ENCODE results near the gene CUEDC1.

CUEDC1 gene

DNA sequence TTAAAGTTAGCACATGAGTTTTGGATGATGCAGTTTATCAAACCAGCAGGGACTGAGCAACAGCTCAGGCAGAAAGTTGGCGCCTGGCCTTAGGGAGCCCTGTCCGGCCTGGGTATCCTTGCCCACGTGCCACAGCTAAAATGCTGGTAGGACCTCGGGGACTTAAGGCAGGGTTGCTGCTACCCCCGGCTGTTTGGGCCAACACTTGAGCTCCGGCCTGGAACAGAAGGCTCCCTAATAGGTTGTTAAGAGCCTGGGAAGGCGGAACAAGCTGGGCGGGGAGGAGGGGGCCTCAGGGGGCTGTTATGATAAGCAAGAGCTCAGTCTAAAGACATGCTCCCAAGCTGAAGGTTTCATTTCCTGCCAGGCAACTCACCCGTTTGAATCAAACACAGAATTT is 39.7 kb downstream of the CUEDC1 start:
- no peak for DNase-seq (ENCODE audit: low spot score)

DNA sequence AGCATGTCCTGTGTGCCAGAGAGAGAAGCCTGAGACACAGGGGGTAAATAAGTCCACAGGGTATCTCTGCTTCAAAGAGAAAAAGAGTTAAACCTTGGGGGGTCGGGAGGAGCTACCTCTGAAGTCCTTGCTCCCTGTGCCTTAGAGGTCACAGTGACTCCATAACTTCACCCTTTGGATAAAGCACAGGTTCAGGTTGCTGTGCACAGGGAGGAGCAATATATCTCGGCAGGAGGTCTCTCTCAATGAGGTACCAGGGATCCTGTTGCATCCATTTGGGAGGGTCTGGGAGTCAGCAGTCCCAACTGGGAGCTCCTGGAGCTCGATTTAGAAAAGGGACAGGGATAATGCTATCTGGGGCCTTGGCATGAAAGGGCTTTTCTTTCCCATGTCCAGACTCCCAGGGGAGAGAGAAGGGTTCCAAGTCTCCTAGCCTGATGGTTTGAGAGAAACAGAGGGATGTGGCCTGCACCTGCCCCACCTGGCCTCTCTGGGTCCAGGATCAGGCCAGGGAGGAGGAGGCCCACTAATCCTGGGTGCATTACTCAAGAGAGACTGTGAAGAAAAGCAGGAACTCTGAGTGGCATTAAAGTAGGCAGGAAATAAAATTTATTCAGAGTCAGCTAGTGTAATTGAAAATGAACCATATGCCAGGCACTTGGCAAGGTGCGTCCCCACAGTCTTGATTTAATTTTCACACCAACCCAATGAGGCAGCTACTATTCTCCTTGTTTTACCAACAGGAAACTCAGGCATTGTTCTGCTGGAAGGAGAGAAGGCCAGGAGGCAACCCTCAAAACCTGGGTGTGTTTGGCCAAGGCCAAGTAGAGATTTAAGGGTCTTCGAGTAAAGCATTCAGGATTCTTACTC is 40.7 kb downstream of the CUEDC1 start:
- DNase-seq (ENCODE audit: low spot score): no peak

DNA sequence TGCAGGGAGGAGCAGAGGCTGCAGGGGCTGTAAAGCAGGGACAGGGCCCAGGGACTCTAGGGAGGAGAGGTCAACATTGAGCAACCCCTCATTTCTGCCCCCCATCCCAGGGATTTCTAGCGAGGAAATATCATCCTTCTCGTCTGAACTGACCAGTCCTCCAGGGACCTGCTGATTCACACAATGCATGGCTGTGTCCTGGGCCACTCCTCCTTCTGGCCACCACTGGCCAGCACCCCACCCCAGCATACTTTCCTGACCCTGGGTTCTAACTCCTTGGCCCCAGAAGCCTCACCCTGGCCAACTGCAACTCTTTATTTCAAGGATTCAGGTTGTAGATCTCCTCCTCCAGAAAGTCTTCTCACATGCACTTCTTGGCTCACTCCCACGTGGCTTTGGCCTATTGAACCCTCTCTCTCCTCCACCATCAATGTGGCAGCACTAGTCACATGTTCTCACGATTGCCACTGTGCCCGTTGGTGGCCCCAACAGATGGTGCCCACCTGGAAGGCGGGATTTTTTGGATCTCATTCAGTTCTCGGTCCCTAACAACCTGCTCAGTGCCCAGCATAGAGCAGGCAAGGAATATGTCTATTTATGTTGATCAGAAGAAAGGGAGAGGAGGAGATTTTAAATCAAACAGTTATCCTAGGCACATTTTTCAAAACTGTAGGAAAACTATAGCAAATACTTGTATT is 41.5 kb downstream of the CUEDC1 start:
- no peak for DNase-seq (ENCODE audit: low spot score)

DNA sequence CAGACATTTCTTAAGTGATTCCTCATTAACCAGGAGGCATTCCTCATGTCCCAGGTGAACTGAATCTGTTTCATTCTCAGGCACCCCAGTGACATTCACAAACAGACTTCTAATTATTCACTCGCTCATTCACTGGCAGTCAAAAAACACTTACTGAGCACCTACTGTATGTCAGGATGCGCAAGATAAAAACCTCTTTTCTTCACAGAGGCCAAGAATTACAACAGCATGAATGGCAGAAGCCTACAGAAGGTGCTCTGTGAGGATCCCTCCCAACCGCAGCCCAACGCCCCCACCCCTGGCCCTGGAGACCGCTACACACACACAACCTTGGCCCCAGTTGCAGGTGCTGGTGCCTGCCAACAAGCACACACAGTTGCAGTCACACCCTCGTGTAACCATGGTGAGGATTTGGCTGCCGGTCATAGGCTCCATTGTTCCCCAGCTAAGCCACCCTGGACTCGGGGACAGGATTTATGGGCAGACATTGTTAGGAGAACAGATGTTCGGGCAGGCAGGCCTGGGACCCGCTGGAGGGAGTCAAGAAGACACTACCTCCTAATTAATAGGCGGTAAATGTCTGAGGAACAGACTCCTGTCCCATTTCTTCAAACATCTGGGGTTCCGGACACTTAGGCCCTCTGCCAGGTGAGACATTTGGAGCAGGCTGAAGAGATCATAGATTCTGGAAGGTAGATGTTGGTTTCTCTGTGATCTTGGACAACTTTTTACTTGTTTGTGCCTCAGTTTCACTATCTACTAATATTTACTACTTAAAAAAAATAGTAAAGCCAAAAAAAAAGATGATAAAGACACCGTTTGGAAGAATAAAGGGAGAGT is 43.2 kb downstream of the CUEDC1 start:
- no peak for DNase-seq (ENCODE audit: low spot score)

DNA sequence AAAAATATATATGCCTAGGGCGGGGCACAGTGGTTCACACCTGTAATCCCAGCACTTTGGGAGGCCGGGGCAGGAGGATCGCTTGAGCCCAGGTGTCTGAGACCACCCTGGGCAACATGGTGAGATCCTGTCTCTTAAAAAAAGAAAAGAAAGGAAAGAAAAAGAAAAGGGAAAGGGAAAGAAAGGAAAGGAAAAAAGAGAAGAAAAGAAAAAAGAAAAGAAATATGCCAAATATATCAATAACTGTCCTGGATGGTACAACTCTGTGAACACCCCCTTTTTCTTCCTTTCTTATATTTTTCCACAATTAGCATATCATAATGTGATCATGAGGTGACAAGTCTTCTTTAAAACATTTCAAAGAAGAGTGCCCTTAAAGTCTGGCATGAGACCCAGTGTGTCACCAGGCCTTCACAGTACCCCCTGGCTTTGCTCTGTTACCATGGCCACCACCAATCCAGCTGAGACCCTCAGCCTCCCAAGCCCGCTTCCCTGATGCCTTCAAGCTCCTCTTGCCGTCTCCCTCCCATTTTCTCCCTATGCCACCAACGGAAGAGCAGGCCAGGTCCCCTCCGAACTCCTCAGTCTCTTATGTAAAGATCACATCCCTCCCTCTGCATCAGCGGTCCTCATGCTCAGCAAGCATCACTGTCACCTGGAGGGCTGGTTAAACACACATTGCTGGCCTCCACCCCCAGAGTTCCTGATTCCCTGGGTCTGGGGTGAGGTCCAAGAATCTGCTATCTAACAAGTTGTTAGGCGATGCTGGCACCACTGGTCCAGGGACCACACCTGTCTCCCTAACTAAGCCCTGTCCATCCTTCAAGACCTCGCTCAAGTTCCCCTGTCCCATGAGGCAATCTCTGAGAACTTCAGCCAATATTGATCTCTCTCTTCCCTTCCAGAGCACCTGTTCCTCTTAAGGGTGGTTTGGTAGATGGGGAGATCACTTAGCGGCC is 44.5 kb downstream of the CUEDC1 start:
- no peak for DNase-seq (ENCODE audit: low spot score)

DNA sequence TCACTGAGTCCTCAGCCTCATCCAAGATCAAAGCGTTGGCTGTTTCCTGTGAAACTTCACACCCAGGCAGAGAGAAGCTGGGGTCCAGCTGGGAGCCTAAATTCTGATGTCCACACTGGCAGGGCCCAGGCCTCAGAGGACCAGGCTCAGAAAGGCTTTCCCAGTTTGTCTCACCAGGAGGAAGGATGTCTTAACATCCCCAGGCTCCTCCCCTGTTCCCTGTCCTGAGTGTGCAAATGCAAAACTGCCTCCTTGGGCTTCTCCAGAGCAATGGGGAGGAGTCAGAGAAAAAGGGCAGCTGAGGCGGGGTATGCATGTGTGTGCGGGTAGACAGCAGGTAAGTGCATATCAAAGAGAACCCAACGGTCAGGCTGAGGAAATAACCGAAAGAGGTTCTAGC is 45.7 kb downstream of the CUEDC1 start:
- no peak for DNase-seq (ENCODE audit: low spot score)

DNA sequence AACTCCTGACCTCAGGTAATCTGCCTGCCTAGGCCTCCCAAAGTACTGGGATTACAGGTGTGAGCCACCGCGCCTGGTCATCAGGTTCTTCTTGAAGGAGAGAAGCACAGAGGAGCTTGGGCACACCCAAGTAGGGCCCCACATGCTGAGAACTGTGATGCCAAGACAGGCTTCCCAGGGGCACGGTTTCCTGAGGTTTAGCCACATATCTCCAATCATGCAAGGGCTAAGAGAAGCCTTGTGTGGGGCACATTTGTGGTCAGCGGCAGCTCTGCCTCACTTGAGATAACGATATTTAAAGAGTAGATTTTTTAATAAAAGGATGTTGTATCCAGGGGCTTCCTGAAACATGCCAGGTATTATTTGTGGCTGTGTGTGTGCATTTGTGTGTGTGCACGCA is 46.9 kb downstream of the CUEDC1 start:
- no peak for DNase-seq (ENCODE audit: low spot score)

DNA sequence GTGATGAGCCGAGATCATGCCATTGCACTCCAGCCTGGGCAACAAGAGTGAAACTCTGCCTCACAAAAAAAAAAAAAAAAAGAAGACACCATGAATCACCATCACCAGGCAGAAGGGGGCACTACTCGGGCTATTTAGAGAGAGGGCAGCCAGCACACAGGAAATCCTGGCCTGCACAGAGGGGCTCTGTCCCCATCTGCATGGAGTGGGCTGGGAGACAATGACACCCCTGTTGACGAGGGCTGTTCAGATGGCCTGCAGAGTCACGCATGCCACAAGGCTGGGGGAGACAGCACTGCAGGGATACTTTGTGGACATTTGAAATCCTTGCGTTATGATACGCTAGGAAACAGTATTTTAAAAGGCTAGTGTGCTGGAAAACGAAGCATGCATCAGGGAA is 48.3 kb downstream of the CUEDC1 start:
- DNase-seq (ENCODE audit: low spot score): no peak

DNA sequence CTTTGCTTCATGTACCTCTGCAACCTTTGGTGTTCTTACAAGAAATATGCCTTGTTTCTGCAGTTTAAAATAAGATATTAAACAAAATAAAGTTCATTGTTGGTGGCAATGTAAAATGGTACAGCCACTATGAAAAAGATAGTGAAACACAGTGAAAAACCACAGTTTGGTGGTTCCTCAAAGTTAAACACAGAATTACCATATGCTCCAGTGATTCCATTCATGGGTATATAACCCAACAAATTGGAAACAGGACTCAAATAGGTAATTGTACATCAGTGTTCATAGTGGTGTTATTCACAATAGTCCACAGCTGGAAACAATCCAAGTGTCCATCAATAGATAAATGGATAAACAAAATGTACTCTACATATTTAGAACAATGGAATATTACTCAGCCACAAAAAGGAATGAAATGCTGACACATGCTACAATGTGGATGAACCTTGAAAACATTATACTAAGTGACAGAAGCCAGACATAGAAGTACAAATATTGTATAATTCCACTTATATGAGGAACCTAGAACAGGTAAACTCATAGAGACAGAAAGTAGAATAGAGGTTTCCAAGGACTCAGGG is 49.2 kb downstream of the CUEDC1 start:
- DNase-seq (ENCODE audit: low spot score): no peak

DNA sequence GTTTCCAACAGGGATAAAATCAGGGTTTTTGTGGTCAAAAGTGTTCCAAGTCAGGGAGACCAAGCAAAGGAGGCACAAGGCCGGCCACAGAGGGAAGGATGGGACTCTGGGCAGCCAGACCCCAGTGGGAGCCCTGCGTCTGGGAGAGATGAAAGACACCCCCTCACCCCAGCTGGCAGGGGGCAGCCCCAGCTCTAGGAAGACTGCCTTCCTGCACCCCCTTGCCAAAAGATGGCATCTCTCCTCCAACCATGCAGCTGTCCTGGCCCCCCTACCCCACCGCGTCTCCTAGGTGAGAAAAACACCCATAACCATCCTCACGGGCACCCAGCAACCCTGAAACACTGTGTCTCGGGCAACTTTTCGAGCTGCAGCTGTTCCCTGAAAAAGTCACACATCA is 51.3 kb downstream of the CUEDC1 start:
- DNase-seq (ENCODE audit: low spot score): no peak

DNA sequence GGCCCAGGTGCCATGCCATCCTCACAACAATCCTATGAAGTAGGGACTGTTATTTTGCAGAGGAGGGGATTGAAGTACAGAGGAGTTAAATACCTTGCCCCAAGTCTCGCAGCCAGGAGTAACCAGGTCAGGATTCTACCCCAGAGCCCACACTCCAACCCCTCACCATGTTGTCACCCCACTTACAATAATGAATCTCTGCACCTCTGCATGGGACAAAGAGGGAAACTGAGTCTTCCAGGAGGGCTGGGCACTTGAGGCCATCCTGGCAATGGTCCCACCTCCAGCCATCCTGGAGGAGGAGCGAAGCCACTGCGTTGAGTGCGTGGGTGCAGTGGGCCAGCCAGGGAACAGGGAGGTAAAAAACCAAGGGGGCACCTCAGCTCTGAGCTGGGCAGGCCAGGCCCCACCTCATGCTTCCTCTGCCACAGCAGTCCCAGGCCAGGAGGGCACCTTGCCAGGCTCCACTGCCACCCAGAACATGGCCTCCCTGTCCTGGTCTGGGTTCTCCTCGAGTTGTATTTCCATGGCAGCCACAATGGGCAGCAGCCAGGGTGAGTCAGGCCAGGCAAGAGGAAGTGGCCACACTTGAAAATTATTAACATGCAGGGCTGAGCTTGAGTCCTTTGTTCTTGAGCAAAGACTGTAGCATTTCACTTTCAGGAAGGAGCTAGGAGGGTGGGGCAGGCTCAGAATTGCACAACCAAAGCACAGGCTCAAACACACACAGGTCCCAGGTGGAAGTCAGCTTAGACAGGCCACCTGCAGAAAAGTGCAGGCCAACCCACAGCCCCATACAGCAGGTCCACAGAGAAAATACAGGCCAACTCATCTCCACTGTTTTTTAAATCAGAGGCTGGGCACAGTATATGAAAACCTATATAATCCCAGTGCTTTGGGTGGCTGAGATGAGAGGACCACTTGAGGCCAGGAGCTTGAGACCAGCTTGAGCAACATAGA is 52.1 kb downstream of the CUEDC1 start:
- no peak for DNase-seq (ENCODE audit: low spot score)

DNA sequence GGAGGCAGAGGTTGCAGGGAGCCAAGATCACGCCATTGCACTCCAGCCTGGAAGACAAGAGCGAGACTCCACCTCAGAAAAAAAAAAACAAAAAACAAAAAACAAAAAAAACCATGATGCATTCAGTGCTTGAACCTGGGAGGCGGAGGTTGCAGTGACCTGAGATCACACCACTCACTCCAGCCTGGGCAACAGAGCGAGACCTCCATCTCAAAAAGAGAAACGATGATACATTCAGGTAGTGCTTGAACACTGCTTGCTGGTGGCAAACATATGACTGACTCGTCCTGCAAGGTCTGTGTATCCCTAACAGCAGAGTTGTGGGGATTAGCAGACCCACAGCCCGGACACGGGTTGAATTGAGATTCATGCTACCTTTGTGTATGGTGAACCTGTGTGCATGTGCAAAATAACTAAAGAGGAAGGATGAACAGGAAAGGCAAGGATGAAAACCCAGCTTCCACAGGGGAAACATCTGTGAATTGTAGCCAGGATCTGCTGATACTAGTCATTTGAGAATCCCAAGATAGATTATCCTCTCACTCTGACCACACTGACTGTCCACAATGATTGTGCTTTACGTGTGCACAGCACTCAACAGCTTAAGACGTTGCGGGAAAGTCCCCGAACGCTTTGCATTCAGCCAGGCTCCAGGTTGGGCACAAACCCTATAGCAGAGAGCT is 53.0 kb downstream of the CUEDC1 start:
- no peak for DNase-seq (ENCODE audit: low spot score)

DNA sequence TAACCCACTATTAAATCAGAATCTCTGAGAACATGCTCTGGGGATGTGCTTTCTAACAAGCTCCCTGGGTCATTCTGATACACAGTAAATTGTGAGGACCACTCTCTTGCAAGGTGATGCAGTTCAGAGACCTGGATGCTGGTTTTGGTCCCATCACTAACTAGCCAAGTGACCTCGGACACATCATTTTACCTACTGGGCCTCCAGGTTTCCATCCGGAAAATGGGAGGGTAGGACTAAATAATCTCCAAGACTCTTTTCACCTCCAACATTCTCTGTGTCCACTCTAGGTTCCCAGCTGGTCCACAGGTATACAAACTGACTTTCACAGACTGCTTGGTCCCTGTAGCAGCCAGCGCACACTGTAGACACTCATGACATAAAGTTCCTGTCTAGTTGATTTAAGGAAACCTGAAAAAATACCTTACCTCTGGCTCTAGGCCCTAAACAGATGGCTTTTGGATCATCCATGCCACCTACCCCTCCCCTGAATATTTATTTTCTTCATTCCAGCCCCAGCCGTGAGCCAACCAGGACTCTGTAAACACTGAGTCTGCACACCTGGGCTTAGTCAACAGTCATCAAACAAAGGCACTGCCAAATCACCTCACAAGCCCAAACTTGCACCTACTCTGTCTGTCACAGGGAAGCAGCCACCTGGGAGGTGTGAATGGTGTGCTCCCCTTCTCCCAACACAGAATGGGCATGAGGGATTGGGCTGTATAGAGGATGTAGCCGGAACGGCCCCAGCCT is 54.0 kb downstream of the CUEDC1 start:
- no peak for DNase-seq (ENCODE audit: low spot score)

DNA sequence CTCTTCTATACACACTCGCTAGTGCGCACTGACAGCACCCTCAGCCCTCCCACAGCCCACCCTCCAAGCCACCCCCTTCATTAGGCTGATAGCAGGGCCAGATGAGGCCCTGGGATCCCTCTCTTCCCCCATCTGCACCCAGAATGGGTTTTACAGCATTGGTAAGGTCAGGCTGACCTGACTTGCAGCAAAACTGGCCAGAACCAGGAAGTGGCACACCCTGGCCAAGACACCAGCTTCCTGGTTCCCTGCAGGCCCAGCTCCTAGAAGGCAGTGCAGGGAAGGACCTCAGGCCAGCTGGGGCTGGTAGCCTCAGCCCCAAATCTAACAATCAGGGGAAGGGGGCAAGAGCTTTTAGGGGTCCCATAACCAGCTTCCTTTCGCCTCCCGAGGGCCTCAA is 55.4 kb downstream of the CUEDC1 start:
- no peak for DNase-seq (ENCODE audit: low spot score)

DNA sequence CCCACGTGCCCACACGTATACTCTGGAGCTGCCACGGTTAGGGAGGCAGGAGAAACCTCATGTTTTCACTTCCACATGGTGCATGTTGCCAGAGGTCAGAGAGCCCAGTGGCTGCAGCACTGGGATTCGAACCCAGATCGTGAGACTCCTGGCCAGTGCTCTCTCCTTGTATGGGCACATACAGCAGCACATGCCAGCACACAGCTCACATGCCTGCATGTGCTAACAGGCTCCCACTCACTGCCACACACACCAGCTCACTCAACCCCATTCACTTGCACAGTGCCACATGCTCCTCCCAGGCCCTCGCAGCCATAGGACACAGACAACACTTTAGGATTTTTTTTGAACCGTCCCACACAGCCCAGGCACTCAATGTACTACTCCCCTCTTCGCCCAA is 55.8 kb downstream of the CUEDC1 start:
- no peak for DNase-seq (ENCODE audit: low spot score)

DNA sequence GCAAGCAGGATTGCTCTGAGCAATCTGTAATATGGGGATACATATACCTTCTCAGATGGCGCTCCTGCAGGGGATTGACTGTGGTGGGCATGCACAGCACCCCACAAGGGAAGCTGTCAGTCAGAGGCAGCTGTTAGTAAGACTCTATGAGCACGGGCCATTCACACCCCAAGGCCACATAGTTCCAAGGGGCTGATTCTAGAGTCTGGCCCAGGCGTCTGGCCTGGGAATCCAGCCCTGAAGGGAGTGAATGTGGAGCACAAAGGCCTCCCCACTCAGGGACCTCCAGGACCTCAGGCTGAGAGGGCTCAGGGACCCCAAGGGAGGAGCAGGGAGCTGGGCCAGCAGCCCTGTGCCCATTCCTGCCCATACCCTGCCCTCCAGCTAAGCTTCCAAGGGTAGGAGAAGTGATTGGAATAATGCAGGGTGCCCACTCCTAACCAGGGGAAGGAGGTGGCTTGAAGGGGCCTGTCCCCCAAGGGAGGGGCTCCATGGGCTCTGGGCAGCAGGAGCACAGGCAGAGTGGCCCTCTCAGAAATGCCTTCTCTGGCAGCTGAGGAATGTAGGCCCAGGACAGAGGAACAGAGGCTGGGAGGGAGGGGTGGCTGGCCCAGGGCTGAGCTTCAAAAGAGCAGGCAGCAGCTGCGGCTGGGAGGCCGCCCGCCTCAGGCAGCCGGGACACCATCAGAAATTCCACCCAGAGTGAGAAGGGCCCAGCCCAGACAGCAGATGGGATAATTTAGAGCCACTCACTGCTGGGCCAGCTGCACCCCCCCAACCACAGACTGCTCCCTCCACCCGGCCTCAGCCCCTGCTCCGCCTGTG is 56.5 kb downstream of the CUEDC1 start:
- no peak for DNase-seq (ENCODE audit: low spot score)

DNA sequence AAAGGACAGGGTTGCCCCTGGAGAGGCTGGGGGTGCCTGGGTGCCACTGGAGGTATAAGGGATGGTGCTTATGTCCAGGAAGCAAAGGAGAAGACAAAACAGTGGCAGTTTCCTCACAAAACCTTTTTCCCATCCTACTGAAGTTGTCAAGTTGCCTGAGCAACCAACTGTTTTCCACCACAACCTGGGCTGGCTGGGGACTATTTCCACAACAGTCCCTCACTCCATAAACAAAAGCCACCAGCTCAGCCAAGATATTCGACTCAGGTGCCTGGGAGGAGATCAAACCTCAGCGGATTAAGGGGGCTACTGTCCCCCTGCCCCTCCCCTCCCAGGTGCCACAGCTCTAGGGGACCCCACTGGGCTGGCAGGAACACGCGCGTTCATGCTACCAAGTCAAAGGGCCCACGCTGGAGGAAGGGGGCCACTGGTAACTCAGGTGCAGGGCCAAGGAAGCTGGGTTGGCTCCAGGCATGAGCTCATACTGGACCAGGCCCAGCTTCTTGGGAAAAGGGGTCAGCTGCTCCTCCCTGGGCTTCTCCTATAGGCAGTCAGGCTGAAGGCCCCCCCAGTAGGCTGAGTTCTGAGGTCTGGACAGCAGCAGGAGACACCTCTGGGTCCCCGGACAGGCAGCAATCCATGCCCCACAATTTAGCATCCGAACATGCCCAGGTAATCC is 59.7 kb downstream of the CUEDC1 start:
- DNase-seq (ENCODE audit: low spot score): no peak
